ENCODE results near the gene ADM. TPM values are rescaled to one million over a fixed set of nuclear protein-coding genes. Genes with fewer than 3 reads are reported as not detected.
A peak's percentile ranks its signal among the peaks of the same experiment; 100 is the strongest.

Gene ADM
- total RNA-seq, 1 donor from 2014 or later = 19.5 TPM

GRCh38 chr11:10308201-10308954, 3.5 kb downstream of the ADM start:
- Histone ChIP-seq H3K4me1 (peaks cover 63% of the 10 kb centered on the region), H3K4me3 (peak overlapping the region; percentile 86)

GRCh38 chr11:10309163-10310093, 4.6 kb downstream of the ADM start:
- Histone ChIP-seq H3K4me3 (no peak overlapping the region), H3K27ac (peak overlapping the region; percentile 48), H3K27me3 (ENCODE audit: low read depth) (peaks cover 8% of the 10 kb centered on the region), H3K9me3 (no peaks in the 10 kb centered on the region), H3K4me1 (peaks cover 53% of the 10 kb centered on the region), H3K36me3 (no peaks in the 10 kb centered on the region)
- ATAC-seq = peak; percentile 24 to 49
- peak; percentile 82 for DNase-seq
- no peak for TF ChIP-seq CTCF (IDR thresholded peaks at IDR 0.05)
- intact Hi-C loops (cut with DNase I) = no loop called here

More at GRCh38 chr11:10308201-10308954, 3.5 kb downstream of the ADM start:
- H3K9me3 ChIP-seq = no peaks in the 10 kb centered on the region
- TF ChIP-seq CTCF (IDR thresholded peaks at IDR 0.05) = no peak
- ATAC-seq (no peak), DNase-seq (no peak)
- no peaks in the 10 kb centered on the region for H3K36me3 ChIP-seq
- intact Hi-C loops (cut with DNase I) = no loop called here
- H3K27ac ChIP-seq = peak overlapping the region; percentile 72
- H3K27me3 ChIP-seq (ENCODE audit: low read depth) = peaks cover 11% of the 10 kb centered on the region

GRCh38 chr11:10310301-10310841, 5.5 kb downstream of the ADM start:
- no peak for ATAC-seq
- intact Hi-C loops (cut with DNase I) = no loop called here
- DNase-seq = no peak
- Histone ChIP-seq H3K4me1 (peaks cover 49% of the 10 kb centered on the region), H3K27ac (no peak overlapping the region), H3K9me3 (no peaks in the 10 kb centered on the region), H3K4me3 (no peak overlapping the region), H3K36me3 (no peaks in the 10 kb centered on the region), H3K27me3 (ENCODE audit: low read depth) (peaks cover 6% of the 10 kb centered on the region)
- no peak for TF ChIP-seq CTCF (IDR thresholded peaks at IDR 0.05)

GRCh38 chr11:10311802-10312201, 6.9 kb downstream of the ADM start:
- DNase-seq = no peak
- Histone ChIP-seq H3K27ac (no peak overlapping the region), H3K36me3 (no peaks in the 10 kb centered on the region), H3K9me3 (no peaks in the 10 kb centered on the region), H3K27me3 (ENCODE audit: low read depth) (peaks cover under 1% of the 10 kb centered on the region), H3K4me3 (no peak overlapping the region), H3K4me1 (peaks cover 35% of the 10 kb centered on the region)
- no peak for TF ChIP-seq CTCF (IDR thresholded peaks at IDR 0.05)
- intact Hi-C loops (cut with DNase I) = no loop called here
- no peak for ATAC-seq

GRCh38 chr11:10314199-10315072, 9.6 kb downstream of the ADM start:
- H3K4me1 ChIP-seq = peaks cover 12% of the 10 kb centered on the region
- no peaks in the 10 kb centered on the region for H3K36me3 ChIP-seq
- no peak for DNase-seq
- H3K27me3 ChIP-seq (ENCODE audit: low read depth) = no peaks in the 10 kb centered on the region
- H3K4me3 ChIP-seq = no peak overlapping the region
- H3K27ac ChIP-seq = no peak overlapping the region
- TF ChIP-seq CTCF (IDR thresholded peaks at IDR 0.05) = no peak
- ATAC-seq = peak; percentile 85 to 89
- H3K9me3 ChIP-seq = no peaks in the 10 kb centered on the region
- intact Hi-C loops (cut with DNase I) = no loop called here
